GM12878 (cell line): Measurements from ENCODE around the gene TRIM38. TPM values are rescaled to one million over a fixed set of nuclear protein-coding genes. Genes with fewer than 3 reads are reported as not detected.

ENCODE experiments used
- ATAC-seq: fragments of 200-7000 bp; cut with Tn5 transposase; 3 replicates; pipeline ENCODE4 v1.9.1; 2020; ENCODE audit warnings: mild to moderate bottlenecking, moderate library complexity
- BruUV-seq: library from RNA; stranded (reverse); fragments of 400-500 nt; replicated peaks from 2 replicates; lab custom pipeline; 2021; lab: Mats Ljungman, UMichigan
- CTCF ChIA-PET: fragments of 300-600 bp; sonication (Branson Sonifier 250); formaldehyde crosslinking; extraction: SDS; loops from one replicate; lab custom pipeline; 2021; ENCODE audit warnings: inconsistent platforms; lab: Yijun Ruan, JAX
- POLR2A ChIA-PET: fragments of 350-600 bp; formaldehyde crosslinking; extraction: SDS; loops from one replicate; lab custom pipeline; 2021; ENCODE audit warnings: inconsistent platforms; lab: Charles Lee
- RAD21 ChIA-PET: fragments of 300-600 bp; sonication (Branson Sonifier 250); formaldehyde crosslinking; loops from one replicate; lab custom pipeline; 2023; ENCODE audit warnings: antibody characterized with exemption; ENCODE audit not compliant: unreplicated experiment; lab: Charles Lee
- SMC1A ChIA-PET: fragments of 300-600 bp; sonication (Branson Sonifier 250); formaldehyde crosslinking; loops from one replicate; lab custom pipeline; 2023; ENCODE audit not compliant: unreplicated experiment, uncharacterized antibody; lab: Charles Lee
- DNase-seq: peaks from one replicate; pipeline ENCODE4 v3.0.0-alpha.2; 2011; ENCODE audit warnings: low read depth, low spot score
- FAIRE-seq: peaks from 3 replicates; lab custom pipeline; 2011; peaks lifted over from hg19 to GRCh38; lab: Jason Lieb, UNC
- H2AFZ ChIP-seq: 2 replicates; pipeline ENCODE4 v1.6.0; 2011; ENCODE audit warnings: low read depth, low read length, control low read depth; ENCODE audit not compliant: control insufficient read depth
- H3K27ac ChIP-seq: 2 replicates; pipeline ENCODE4 v1.5.1; 2011; ENCODE audit warnings: control low read depth; ENCODE audit not compliant: control insufficient read depth, insufficient read depth
- H3K27me3 ChIP-seq, 2 experiments: replicated peaks in 1 of 2; 2 replicates each; pipeline versions ENCODE4 v1.6.0 to v1.6.1; 2011; ENCODE audit warnings: low read length in 1 of 2; ENCODE audit not compliant: control insufficient read depth in 2 of 2, insufficient read depth in 2 of 2
- H3K36me3 ChIP-seq, 2 experiments: 2 replicates each; pipeline ENCODE4 v1.5.1; 2011; ENCODE audit warnings: low read length in 1 of 2; ENCODE audit not compliant: control insufficient read depth in 2 of 2, insufficient read depth in 2 of 2
- H3K4me1 ChIP-seq: 2 replicates; pipeline ENCODE4 v1.6.1; 2011; ENCODE audit warnings: mild to moderate bottlenecking, low read length, moderate library complexity, mixed read lengths; ENCODE audit not compliant: control insufficient read depth, insufficient read depth
- H3K4me2 ChIP-seq: 2 replicates; pipeline ENCODE4 v1.6.0; 2011; ENCODE audit warnings: control low read depth; ENCODE audit not compliant: control insufficient read depth, insufficient read depth
- H3K4me3 ChIP-seq: fragments of 200-600 bp; sonication (generic); 2 replicates; pipeline ENCODE4 v1.5.1; 2016
- H3K79me2 ChIP-seq: 2 replicates; pipeline ENCODE4 v1.6.0; 2011; ENCODE audit warnings: low read length; ENCODE audit not compliant: control insufficient read depth, insufficient read depth
- H3K9ac ChIP-seq: 2 replicates; pipeline ENCODE4 v1.8.0; 2011; ENCODE audit warnings: low read length, control low read depth, mixed read lengths; ENCODE audit not compliant: control insufficient read depth, insufficient read depth
- H3K9me3 ChIP-seq: replicated peaks from 3 replicates; pipeline ENCODE4 v1.5.1; 2011; ENCODE audit warnings: mild to moderate bottlenecking, low read length; ENCODE audit not compliant: control insufficient read depth, insufficient read depth
- H4K20me1 ChIP-seq: 2 replicates; pipeline ENCODE4 v1.6.0; 2011; ENCODE audit not compliant: control insufficient read depth, insufficient read depth
- BACH1 ChIP-seq: fragments of 450-650 bp; IDR thresholded peaks from 2 replicates; pipeline ENCODE4 v1.6.1; 2017; ENCODE audit warnings: mild to moderate bottlenecking, borderline replicate concordance
- BMI1 ChIP-seq: fragments of 450-650 bp; IDR thresholded peaks from 2 replicates; pipeline ENCODE4 v1.6.1; 2016; ENCODE audit warnings: mild to moderate bottlenecking, moderate library complexity, borderline replicate concordance
- HCFC1 ChIP-seq: fragments of 150-350 bp; IDR thresholded peaks from 2 replicates; pipeline ENCODE4 v1.6.1; 2014; ENCODE audit warnings: low read length
- KAT2A ChIP-seq: conservative IDR thresholded peaks from 2 replicates; pipeline ENCODE4 v1.6.1; 2011; ENCODE audit warnings: low read depth, low read length; ENCODE audit not compliant: control insufficient read depth
- MEF2A ChIP-seq: IDR thresholded peaks from 2 replicates; pipeline ENCODE4 v1.6.1; 2011; ENCODE audit warnings: low read depth, mild to moderate bottlenecking, low read length, moderate library complexity; ENCODE audit not compliant: insufficient read depth
- NFXL1 ChIP-seq: fragments of 450-650 bp; IDR thresholded peaks from 2 replicates; pipeline ENCODE4 v1.6.1; 2017; ENCODE audit warnings: antibody characterized with exemption, mild to moderate bottlenecking, borderline replicate concordance
- PAX5 ChIP-seq: IDR thresholded peaks from 2 replicates; pipeline ENCODE4 v1.6.1; 2011; ENCODE audit warnings: low read depth, low read length, borderline replicate concordance
- POU2F2 ChIP-seq: IDR thresholded peaks from 3 replicates; pipeline ENCODE4 v1.6.1; 2011; ENCODE audit warnings: low read depth, mild to moderate bottlenecking, low read length, borderline replicate concordance
- PRDM15 ChIP-seq: fragments of 450-650 bp; formaldehyde crosslinking; IDR thresholded peaks from 2 replicates; pipeline ENCODE4 v1.4.0; 2020; ENCODE audit warnings: mild to moderate bottlenecking, moderate library complexity
- RAD51 ChIP-seq: fragments of 450-650 bp; IDR thresholded peaks from 2 replicates; pipeline ENCODE4 v1.6.1; 2016; ENCODE audit warnings: moderate library complexity, mild to moderate bottlenecking, inconsistent platforms
- ZBTB4 ChIP-seq: fragments of 450-650 bp; formaldehyde crosslinking; IDR thresholded peaks from 2 replicates; pipeline ENCODE4 v1.4.0; 2022; ENCODE audit warnings: mild to moderate bottlenecking, moderate library complexity
- ZSCAN29 ChIP-seq: fragments of 450-650 bp; IDR thresholded peaks from 2 replicates; pipeline ENCODE4 v1.6.1; 2017; ENCODE audit warnings: mild to moderate bottlenecking, moderate library complexity
- WGBS: methylation state at CpG from one replicate; pipeline ENCODE4 v1.1.6; 2016; ENCODE audit warnings: low lambda C conversion rate; ENCODE audit not compliant: insufficient replicate concordance, insufficient coverage; ENCODE audit errors: missing lambda C conversion rate; 5-methylcytosine and 5-hydroxymethylcytosine counted together
- in situ Hi-C: fragments of 300-500 bp; cut with MboI; formaldehyde crosslinking; loops from 9 replicates; pipeline ENCODE4 v1.14.3; 2018; ENCODE audit warnings: mixed read lengths
- intact Hi-C: fragments of 100-400 bp; cut with micrococcal nuclease; formaldehyde crosslinking; loops from one replicate; pipeline ENCODE4 v1.14.2; 2022; ENCODE audit not compliant: unreplicated experiment
- polyA plus RNA-seq, 11 experiments: library from polyadenylated mRNA; depleted of rRNA in 4 of 11; unstranded in 6 of 11; stranded (reverse) in 5 of 11; fragments of >200 nt; fragmentation: Nextera tagmentation in 4 of 11; fragmentation: Illumina TruSeq in 1 of 11; extraction: Ambion mirVana in 4 of 11; extraction: Trizol in 1 of 11; gene quantifications; 1 replicate in 1 of 11; 2 replicates in 10 of 11; pipeline versions ENCODE4 v1.2.1 to v1.2.3, GENCODE V29; 2011 to 2016; ENCODE audit warnings: inconsistent platforms in 2 of 11, missing spikeins in 2 of 11, low read depth in 1 of 11
- total RNA-seq, 4 experiments: library from RNA; depleted of rRNA in 3 of 4; stranded (reverse); fragments of >200 nt in 3 of 4; fragmentation: Illumina TruSeq in 1 of 4; extraction: Trizol in 1 of 4; gene quantifications; 2 replicates each; pipeline versions ENCODE4 v1.2.1 to v1.2.3, GENCODE V29; 2013 to 2021
- TF ChIP-seq, protein P1 (sequence below): fragments of 150-350 bp; IDR thresholded peaks from 2 replicates; pipeline ENCODE4 v1.6.1; 2014; ENCODE audit warnings: mild to moderate bottlenecking, low read depth, low read length

The TRIM38 gene
- total and polyA plus RNA-seq, 10 of the 15 experiments (the other 5 are each of a cell fraction or from before 2014, with no cell fraction given): 4.5 to 14.7 (median 11.1) TPM

- ATAC-seq (no peak; the same call in 2 of the 3 replicates), FAIRE-seq (no peak), DNase-seq (no peak)
- TF ChIP-seq HCFC1 (no peak), ZSCAN29 (0 out of 2 replicates have a peak, but pooled peaks have one; percentile 24), NFXL1 (no peak), POU2F2 (peak; percentile 40; the same call in 1 of the 3 replicates), PAX5 (0 out of 2 replicates have a peak, but pooled peaks have one; percentile 39), BMI1 (peak; percentile 75), KAT2A (peak; percentile 53; the same call in 1 of the 2 replicates), MEF2A (peak; percentile 4; the same call in 1 of the 2 replicates), PRDM15 (CRISPR knock-in tag) (peak; percentile 98), ZBTB4 (CRISPR knock-in tag) (peak; percentile 98), RAD51 (peak; percentile 8; the same call in 1 of the 2 replicates), BACH1 (peak; percentile 80)
- TF ChIP-seq, protein P1, sequence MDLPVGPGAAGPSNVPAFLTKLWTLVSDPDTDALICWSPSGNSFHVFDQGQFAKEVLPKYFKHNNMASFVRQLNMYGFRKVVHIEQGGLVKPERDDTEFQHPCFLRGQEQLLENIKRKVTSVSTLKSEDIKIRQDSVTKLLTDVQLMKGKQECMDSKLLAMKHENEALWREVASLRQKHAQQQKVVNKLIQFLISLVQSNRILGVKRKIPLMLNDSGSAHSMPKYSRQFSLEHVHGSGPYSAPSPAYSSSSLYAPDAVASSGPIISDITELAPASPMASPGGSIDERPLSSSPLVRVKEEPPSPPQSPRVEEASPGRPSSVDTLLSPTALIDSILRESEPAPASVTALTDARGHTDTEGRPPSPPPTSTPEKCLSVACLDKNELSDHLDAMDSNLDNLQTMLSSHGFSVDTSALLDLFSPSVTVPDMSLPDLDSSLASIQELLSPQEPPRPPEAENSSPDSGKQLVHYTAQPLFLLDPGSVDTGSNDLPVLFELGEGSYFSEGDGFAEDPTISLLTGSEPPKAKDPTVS: no peak
- Histone ChIP-seq H3K9ac (peak overlapping the region; percentile 78), H4K20me1 (no peaks in the 10 kb centered on the region), H3K9me3 (no peaks in the 10 kb centered on the region), H3K27me3 (no peaks in the 10 kb centered on the region), H3K4me3 (peak overlapping the region; percentile 75), H3K79me2 (no peaks in the 10 kb centered on the region), H3K27ac (peak overlapping the region; percentile 95), H3K4me2 (peak overlapping the region; percentile 86), H3K36me3 (no peaks in the 10 kb centered on the region), H3K4me1 (peaks cover 9% of the 10 kb centered on the region; the same call in 1 of the 2 replicates), H2AFZ (no peak overlapping the region)
- ChIA-PET RAD21 (interaction anchor here (0.8 to 6.0 kb wide), 8 partner anchors 10 to 185 kb away, joined by 3 to 38 read pairs (median 7); a partner anchor contains a TSS), POLR2A (interaction anchor here (1.2 to 9.8 kb wide), 10 partner anchors 10 to 1862 kb away, joined by 3 to 128 read pairs (median 6); partner anchors contain the start of gene TRIM38), SMC1A (interaction anchor here (1.1 to 4.4 kb wide), 7 partner anchors 9 to 93 kb away, joined by 3 to 39 read pairs (median 4); a partner anchor contains a TSS), CTCF (interaction anchor here (0.8 to 12.3 kb wide), 7 partner anchors 10 to 66 kb away, joined by 3 to 117 read pairs (median 13); a partner anchor contains a TSS)
- under 1% methylated on average over 5 of the region's 5 CpGs for WGBS
- in situ Hi-C loops (loop anchor here (5.0 kb wide), 3 partner anchors 1116 to 1861 kb away; a partner anchor contains a TSS), intact Hi-C loops (loop anchor here (2.0 to 5.0 kb wide), 4 partner anchors 126 to 241 kb away; a partner anchor contains a TSS)
- no TSS peak for BruUV-seq
These were observed 68.6 kb downstream of the TRIM38 start for GRCh38 chr6:26031151-26031594.
